GM10248 (cell line): ENCODE measurements around the gene CPOX.

Experiments
- CTCF ChIA-PET: fragments of 300-600 bp; sonication (Branson Sonifier 250); formaldehyde crosslinking; extraction: SDS; loops from one replicate; lab custom pipeline; 2021; ENCODE audit warnings: antibody characterized with exemption; lab: Yijun Ruan, JAX
- POLR2A ChIA-PET: fragments of 350-650 bp; sonication (Branson Sonifier 250); formaldehyde crosslinking; extraction: SDS; loops from one replicate; lab custom pipeline; 2020; ENCODE audit warnings: antibody characterized with exemption; lab: Yijun Ruan, JAX
- DNase-seq: peaks from one replicate; pipeline ENCODE4 v3.0.0; 2012; ENCODE audit errors: extremely low spot score
- TF ChIP-seq, protein P1 (sequence below): IDR thresholded peaks from 2 replicates; pipeline ENCODE4 v1.5.1; 2012; ENCODE audit warnings: mild to moderate bottlenecking, low read depth; ENCODE audit errors: extremely low read depth, missing control alignments, control extremely low read depth

The CPOX gene

DNA sequence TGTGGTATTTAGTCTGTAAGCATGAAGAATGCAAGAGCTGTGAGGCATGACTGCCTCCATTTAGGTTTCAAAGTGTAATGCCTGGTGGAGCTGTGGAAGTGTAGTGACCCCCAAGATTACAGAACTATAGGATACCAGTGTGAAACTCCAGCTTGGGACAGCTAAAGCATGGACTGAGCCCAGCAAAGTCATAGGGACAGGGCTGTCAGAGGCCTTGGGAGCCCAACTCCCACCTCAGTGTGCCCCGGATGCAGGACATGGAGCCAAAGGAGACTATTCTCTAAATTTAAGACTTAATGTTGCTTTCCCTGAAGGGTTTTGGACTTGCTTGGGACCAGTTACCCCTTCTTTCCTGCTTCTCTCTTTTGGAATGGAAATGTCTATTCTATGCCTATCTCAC lies 50.8 kb downstream of the CPOX start:
- TF ChIP-seq, protein P1, sequence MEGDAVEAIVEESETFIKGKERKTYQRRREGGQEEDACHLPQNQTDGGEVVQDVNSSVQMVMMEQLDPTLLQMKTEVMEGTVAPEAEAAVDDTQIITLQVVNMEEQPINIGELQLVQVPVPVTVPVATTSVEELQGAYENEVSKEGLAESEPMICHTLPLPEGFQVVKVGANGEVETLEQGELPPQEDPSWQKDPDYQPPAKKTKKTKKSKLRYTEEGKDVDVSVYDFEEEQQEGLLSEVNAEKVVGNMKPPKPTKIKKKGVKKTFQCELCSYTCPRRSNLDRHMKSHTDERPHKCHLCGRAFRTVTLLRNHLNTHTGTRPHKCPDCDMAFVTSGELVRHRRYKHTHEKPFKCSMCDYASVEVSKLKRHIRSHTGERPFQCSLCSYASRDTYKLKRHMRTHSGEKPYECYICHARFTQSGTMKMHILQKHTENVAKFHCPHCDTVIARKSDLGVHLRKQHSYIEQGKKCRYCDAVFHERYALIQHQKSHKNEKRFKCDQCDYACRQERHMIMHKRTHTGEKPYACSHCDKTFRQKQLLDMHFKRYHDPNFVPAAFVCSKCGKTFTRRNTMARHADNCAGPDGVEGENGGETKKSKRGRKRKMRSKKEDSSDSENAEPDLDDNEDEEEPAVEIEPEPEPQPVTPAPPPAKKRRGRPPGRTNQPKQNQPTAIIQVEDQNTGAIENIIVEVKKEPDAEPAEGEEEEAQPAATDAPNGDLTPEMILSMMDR = no peak
- ChIA-PET POLR2A (interaction anchor here (1.5 kb wide), 1 partner anchor 9 kb away, joined by 4 read pairs; no protein-coding TSS in a partner anchor), CTCF (interaction anchor here (1.3 to 3.6 kb wide), 5 partner anchors 9 to 31 kb away, joined by 3 to 27 read pairs (median 6); no protein-coding TSS in a partner anchor)
- DNase-seq = no peak

GRCh38 chr3:98541695-98542094 lies 51.7 kb downstream of the CPOX start:
- DNase-seq = no peak
- ChIA-PET CTCF (interaction anchor here (1.3 to 3.6 kb wide), 5 partner anchors 10 to 32 kb away, joined by 3 to 27 read pairs (median 6); no protein-coding TSS in a partner anchor), POLR2A (interaction anchor here (1.4 kb wide), 1 partner anchor 22 kb away, joined by 5 read pairs; no protein-coding TSS in a partner anchor)
- TF ChIP-seq, protein P1 = no peak

DNA sequence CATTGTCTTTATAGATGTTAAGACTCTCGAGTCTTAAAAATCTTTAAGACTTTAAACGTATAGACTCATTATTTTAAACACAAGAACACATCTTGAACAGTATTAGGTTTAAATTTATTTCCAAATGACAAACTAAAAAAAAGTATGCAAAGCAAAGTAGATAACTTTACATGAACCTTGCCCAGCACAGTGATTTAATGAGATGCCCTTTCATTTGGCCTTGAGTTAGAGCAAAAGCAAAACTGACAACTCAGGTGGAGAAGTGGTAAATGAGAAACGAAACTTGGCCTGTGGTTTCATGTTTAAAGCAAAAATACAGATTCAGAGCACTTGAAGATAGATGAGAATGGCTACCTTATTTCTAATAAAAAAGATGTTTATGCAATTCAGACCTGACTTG lies 53.1 kb downstream of the CPOX start:
- ChIA-PET POLR2A (interaction anchor here (0.7 to 1.0 kb wide), 2 partner anchors 14 to 17 kb away, joined by 3 read pairs; no protein-coding TSS in a partner anchor), CTCF (interaction anchor here (1.0 to 3.6 kb wide), 3 partner anchors 11 to 273 kb away, joined by 3 to 27 read pairs (median 3); no protein-coding TSS in a partner anchor)

DNA sequence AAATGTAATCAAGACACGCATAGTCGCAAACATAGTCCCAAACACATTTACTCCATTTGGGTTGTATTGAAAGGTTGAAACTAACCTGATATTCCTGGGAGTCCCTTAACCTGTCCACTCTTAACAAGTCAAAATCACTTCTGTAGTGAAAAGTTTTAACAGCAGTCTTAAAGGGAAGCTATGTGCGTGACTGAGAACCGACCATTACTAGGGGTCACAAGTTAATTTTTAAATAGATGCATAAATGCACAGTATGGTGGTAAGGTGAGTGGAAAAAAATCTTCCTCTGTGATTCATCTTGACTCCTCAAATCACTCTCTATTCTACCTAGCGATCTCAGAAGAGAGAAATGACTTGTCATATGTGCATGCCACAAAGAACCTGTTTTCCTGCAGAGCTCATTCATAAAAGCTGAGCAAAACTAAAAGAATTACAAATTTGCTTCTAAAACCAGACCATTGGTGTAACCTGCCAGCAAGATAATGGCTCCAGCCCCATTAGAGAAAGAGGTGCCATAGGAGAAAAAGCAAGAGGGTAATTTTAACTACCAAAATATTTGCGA lies 56.9 kb downstream of the CPOX start:
- peak; percentile 49 for DNase-seq
- POLR2A ChIA-PET = interaction anchor here (0.8 to 2.9 kb wide), 16 partner anchors 8 to 57 kb away, joined by 3 to 22 read pairs (median 6); partner anchors contain the start of genes CLDND1 and CPOX
- CTCF ChIA-PET = interaction anchor here (1.0 to 5.2 kb wide), 7 partner anchors 11 to 36 kb away, joined by 3 to 34 read pairs (median 8); no protein-coding TSS in a partner anchor
- TF ChIP-seq, protein P1 = no peak

More for the DNA sequence above, 53.1 kb downstream of the CPOX start:
- TF ChIP-seq, protein P1 = no peak
- DNase-seq = peak; percentile 35

GRCh38 chr3:98534734-98535133 lies 58.7 kb downstream of the CPOX start:
- CTCF ChIA-PET = interaction anchor here (1.3 to 5.2 kb wide), 3 partner anchors 30 to 279 kb away, joined by 3 to 34 read pairs (median 4); no protein-coding TSS in a partner anchor
- POLR2A ChIA-PET = interaction anchor here (2.9 kb wide), 1 partner anchor 21 kb away, joined by 19 read pairs; no protein-coding TSS in a partner anchor

GRCh38 chr3:98534168-98534567 lies 59.2 kb downstream of the CPOX start:
- TF ChIP-seq, protein P1 = no peak
- CTCF ChIA-PET = interaction anchor here (1.3 to 5.2 kb wide), 3 partner anchors 30 to 279 kb away, joined by 3 to 34 read pairs (median 7); no protein-coding TSS in a partner anchor
- DNase-seq = no peak
- POLR2A ChIA-PET = interaction anchor here (2.7 kb wide), 1 partner anchor 30 kb away, joined by 17 read pairs; no protein-coding TSS in a partner anchor

More at GRCh38 chr3:98534734-98535133, 58.7 kb downstream of the CPOX start:
- no peak for DNase-seq
- TF ChIP-seq, protein P1 = no peak
